CD4-positive, alpha-beta T cell treated with Interleukin-17A for 4 hours (primary cell): ENCODE results near the gene HKDC1.
"Not testable (repeated sequence)": the region's sequence is repeated elsewhere in the genome, so short reads cannot be mapped to it uniquely, and the experiment has no call there.

Experiments
- DNase-seq: peaks from one replicate; pipeline ENCODE4 v3.0.0-alpha.2; 2020; ENCODE audit warnings: mixed read lengths

The HKDC1 gene

DNA sequence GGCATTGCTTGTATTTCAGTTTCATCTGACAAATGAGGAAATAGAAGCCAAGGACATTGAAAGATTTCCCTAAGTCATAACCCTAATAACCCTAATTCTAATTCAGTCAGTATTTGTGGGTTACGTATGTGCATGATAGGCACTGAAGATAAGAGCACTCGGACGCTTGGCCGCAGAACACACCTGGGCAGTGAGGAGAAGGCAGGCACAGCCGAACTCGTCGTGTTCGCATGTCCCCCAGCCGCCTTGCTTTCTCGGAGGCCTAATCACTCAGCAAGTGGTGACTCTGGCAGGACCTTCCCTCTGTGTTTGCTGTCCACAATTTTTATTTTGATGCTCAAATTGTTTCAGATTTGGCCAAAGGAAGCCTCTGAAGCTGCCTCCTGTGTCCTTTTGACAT, 23.7 kb downstream of the HKDC1 start:
- DNase-seq, result no peak

DNA sequence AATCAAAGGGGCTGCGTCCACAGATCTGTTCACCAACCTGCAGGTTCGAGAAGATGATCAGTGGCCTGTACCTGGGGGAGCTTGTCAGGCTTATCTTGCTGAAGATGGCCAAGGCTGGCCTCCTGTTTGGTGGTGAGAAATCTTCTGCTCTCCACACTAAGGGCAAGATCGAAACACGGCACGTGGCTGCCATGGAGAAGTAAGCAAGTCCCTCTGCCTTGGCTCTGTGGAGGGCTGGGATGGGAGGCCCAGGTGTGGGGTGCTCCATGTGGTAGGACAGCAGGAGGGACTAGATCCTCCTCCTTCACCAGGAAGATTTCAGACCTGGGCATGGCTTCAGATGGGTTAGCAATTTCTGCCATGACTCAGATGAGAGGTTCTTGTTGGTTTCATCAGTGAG, 25.9 kb downstream of the HKDC1 start:
- no peak for DNase-seq

DNA sequence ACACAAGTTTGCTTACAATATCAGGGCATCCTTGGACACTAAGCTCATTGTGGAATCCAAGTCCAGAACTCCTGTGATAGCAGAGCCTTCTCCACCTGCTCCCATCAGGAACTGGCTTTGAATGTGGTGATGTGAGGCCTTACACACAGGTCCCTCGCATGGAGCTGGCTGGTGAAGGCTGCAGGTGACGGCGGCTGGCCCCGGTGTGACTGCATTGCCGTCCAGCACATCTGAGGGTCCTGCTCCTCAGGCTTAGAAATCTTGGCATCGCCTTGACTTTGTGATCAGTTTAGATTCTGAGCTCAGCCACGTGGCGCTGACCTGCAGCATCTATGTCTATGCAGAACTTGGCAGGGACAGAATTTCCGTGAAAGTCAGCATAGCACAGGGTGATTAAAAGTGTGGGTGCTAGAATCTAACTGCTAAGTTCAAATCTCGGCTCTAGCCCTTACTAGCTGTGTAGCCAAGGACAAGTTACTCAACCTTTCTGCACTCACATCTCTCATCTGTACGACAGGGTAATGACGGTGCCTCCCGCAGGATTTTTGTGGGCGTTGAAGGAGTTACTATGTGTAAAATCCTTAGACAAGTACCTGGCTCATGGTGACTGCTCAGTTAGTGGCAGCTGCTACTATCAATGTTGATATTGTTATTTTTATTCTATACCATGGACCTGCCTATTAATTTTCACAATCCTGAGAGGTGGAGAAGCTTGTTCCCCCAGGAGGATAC, 26.6 kb downstream of the HKDC1 start:
- DNase-seq, result no peak

DNA sequence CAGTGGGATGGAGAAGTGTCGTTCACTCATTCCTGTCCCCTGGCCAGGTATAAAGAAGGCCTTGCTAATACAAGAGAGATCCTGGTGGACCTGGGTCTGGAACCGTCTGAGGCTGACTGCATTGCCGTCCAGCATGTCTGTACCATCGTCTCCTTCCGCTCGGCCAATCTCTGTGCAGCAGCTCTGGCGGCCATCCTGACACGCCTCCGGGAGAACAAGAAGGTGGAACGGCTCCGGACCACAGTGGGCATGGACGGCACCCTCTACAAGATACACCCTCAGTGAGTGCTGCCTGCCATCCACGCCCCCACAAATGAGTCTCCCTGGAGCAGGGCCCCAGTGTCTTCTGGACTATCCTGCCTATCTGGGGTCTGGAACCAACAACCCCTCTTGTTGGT, 27.2 kb downstream of the HKDC1 start:
- no peak for DNase-seq

DNA sequence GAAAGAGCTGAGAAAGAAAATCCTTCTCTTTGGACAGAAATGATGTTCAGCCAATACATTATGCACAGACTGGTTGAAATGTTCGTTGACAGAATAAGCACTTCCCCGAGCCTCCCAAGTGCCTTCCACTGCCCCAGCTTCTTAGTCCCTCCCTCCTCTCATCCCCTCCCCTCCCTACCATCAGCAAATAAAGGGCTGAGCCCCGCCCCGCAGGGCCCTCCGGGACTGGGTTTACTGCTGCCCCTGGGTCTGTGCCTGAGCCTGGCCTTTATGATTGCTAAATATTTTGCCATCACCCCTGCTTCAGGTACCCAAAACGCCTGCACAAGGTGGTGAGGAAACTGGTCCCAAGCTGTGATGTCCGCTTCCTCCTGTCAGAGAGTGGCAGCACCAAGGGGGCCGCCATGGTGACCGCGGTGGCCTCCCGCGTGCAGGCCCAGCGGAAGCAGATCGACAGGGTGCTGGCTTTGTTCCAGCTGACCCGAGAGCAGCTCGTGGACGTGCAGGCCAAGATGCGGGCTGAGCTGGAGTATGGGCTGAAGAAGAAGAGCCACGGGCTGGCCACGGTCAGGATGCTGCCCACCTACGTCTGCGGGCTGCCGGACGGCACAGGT, 28.1 kb downstream of the HKDC1 start:
- DNase-seq, result no peak

DNA sequence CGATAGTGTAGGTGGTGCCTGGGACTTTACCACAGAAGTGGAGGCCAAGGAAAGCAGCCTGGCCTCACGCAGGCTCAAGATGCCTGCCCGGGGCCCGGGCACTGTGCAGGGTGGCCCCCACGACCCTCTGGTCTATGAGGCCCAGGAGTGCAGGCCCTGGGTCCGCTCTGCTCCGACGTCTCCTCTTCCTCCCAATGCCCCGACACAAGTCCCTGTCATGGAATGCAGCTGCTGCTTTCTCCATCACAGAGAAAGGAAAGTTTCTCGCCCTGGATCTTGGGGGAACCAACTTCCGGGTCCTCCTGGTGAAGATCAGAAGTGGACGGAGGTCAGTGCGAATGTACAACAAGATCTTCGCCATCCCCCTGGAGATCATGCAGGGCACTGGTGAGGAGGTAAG, 29.9 kb downstream of the HKDC1 start:
- no peak for DNase-seq

DNA sequence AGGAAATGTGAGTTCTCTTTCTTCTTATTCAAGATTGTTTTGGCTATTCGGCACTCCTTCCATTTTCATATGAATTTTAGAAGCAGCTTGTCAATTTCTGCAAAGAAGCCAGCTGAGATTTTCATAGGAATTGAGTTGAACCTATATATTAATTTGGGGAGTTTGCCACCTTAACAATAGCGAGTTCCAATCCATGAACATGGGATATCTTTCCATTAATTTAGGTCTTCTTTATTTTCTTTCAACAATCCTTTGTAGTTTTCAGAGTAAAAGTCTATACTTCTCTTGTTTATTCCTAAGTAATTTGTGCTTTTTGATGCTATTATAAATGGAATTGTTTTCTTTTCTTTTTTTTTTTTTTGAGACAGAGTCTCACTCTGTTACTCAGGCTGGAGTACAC, 31.3 kb downstream of the HKDC1 start:
- DNase-seq, result not testable (repeated sequence)

DNA sequence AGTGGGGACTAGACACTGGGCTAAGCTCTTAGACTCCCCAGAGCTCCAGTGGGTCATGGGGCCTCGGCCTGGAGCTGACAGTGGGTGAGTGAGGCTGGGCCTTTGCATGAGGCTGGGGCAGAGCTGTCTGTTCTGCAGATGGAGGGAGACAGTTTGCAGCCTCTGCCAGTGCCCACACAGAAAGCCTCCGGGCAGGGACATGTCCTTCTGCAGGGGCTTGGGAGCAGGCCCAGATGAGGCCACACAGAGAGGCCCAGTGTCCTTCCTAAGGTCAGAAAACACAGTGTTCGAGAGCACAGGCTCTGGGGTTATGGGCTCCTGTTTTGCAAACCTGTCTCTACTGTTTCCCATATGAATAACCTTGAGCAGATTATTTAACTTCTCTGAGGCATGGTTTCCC, 33.0 kb downstream of the HKDC1 start:
- DNase-seq, result no peak

DNA sequence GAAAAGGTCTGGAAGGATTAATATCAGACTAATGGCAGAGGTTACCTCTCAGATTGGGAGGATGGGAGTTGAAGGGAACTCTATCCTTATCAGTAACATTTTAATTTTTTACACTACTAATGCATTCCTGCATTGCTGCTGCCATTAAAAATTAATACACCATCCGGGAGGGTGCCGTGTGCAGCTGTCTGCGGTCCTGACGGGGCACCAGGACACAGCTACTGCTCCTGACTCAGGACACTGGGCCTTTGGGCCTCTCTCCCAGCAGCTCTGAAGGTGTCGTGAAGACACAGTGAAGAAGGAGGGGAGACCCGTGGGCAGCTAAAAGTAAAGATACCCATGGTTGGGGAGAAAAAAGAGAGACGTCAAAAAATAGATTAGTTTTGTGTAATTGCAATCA, 34.7 kb downstream of the HKDC1 start:
- no peak for DNase-seq

DNA sequence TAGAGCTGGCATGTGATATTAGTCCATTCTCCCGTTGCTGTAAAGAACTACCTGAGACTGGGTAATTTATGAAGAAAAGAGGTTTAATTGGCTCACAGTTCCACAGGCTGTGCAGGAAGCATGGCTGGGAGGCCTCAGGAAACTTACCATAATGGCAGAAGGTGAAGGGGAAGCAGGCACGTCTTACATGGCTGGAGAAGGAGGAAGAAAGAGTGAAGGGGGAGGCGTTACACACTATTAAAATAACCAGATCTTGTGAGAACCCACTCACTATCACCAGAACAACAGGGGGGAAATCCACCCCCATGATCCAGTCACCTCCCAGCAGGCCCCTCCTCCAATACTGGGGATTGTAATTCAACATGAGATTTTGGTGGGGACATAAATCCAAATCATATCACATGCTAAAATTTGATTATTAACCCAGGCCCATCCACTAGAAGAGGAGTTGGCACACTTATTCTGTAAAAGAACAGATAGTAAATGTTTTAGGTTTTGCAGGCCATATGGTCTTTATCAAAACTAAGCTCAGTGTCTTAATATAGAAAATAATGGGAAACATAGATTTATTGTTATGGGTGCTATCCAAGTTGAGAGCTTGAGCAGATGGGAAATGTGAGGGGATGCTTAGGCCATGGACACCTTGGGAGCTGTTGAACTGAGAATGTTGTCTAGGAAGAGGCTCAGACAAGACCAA, 39.6 kb downstream of the HKDC1 start:
- no peak for DNase-seq

DNA sequence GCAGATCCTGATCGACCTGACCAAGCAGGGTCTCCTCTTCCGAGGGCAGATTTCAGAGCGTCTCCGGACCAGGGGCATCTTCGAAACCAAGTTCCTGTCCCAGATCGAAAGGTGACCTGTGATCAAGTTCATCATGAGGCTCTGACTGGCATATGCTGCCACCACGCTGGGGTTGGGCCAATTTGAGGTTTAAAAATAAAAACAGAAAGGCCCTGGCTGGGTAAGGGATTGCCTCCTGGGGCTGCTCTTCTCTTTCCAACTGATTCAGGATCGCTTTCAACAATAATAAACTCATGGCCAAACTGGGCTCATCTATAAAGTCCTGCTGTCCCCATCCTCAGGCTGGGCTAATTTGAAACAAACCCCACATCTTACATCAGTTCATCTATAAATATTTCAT, 41.1 kb downstream of the HKDC1 start:
- DNase-seq, result no peak

DNA sequence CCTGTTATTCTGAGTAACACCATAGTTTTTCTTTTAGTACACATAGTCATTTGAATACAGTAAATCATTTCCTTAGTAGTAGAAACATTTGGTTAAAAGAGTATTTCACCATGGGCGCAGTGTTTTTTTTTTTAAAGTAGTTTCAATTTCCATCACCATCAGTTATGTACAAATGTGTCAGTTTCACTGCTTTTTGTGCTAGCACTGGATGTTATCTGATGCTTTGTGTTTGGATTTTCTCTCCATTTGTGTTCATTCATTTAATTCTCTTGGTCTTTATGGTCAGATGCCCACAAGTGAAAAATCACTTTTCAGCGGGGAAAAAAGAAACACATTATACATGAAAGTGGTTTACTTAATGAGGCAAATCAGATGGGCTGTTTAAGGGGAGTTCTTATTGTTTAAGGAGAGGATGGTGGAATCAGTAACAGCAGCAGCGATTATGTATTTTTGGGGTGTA, 42.2 kb downstream of the HKDC1 start:
- no peak for DNase-seq

DNA sequence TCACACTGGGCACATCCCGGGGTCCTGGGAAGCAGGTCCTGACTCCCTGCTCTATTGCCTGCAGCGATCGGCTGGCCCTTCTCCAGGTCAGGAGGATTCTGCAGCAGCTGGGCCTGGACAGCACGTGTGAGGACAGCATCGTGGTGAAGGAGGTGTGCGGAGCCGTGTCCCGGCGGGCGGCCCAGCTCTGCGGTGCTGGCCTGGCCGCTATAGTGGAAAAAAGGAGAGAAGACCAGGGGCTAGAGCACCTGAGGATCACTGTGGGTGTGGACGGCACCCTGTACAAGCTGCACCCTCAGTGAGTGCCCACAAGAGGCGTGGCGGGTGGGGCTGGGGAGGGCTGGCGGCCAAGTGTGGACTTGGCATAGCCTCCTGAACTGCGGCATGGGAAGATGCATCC, 45.4 kb downstream of the HKDC1 start:
- no peak for DNase-seq

DNA sequence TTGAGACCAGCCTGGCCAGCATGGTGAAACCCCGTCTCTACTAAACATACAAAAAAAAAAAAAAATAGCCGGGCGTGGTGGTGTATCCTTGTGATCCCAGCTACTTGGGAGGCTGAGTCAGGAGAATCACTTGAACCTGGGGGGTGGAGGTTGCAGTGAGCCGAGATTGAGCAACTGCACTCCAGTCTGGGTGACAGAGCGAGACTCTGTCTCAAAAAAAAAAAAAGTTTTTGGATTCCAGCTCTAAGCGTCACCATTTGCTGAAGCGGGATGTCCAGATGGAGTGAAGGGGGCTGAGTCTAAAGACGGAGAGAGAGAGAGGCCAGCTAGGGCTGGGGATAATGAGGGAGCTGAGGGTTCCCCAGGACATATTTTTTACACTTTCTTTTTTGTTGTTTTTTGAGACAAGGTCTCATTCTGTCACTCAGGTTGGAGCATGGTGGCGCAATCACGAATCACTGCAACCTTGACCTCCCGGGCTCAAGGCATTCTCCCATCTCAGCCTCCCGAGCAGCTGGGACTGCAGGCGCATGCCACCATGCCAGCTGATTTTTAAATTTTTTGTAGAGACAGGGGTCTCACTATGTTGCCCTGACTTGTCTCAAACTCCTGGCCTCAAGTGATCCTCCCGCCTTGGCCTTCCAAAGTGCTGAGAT, 48.8 kb downstream of the HKDC1 start:
- DNase-seq, result no peak

DNA sequence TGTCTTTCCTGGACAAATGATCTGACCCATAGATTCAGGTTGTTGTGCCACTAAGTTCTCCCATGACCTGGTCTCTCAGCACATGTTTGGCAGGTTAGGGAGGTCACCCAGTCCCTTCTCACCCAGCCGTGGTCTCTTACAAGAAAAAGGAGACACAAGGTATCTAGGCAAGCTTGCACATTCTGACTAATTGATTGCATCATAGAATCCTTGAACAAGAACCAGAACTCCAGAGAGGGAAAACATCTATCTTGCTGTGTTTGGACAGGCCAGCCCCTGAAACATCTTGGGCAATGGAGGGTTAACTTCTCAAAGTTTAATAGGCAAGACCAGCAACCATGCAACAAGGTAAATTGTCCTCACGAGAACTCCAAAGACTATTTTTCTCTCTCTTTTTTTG, 49.6 kb downstream of the HKDC1 start:
- DNase-seq, result no peak

DNA sequence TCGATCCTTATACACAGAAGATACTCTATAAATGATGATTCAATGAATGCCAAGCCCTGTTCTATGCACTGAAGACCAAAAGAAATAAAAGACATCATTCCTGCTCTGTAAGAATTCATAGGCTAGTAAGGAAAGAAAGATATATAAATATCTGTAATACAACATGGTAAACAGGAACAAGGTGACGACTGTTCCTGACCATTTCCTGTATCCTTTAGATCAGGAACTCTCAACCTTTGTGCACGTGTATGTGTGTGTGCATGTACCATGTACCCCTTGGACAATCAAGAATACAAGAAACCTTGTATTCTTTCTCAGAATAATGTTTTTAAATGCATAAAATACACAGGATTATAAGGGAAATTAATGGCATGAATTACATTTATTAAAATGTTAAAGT, 50.9 kb downstream of the HKDC1 start:
- DNase-seq, result no peak

DNA sequence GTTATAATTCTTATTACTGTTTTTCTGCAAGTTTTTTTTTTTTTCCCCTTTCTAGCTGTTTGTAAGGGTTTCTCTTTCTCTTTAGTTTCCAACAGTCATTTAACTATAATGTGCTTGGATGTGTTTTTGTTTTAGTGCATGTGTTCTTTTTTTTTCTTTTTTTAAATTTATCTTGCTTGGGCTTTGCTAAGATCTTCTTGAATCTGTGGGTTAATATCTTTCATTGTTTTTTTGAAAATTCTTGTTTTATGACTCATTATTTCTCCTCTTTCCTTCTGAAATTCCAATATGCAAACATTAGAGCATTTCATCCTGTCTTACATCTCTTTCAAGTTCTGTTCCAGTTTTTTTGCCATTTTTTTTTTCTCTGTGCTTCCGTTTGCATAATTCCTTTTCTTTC, 52.5 kb downstream of the HKDC1 start:
- DNase-seq, result no peak

DNA sequence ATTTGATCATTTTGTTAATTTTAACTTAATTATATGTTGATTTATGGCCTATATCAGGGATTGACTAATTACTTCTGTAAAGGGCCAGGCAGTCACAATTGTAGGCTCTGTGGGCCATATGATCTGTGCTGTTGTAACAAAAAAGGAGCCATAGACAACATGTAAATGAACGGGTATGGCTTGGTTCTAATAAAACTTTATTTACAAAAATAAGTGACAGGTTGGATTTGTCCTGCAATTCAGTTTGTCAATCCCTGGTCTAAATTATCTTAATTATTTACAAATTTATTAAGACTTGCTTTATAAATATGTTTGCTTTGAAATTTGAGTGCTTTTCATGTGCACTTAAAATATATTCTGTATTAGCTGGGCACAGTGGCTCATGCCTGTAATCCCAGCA, 55.3 kb downstream of the HKDC1 start:
- no peak for DNase-seq

DNA sequence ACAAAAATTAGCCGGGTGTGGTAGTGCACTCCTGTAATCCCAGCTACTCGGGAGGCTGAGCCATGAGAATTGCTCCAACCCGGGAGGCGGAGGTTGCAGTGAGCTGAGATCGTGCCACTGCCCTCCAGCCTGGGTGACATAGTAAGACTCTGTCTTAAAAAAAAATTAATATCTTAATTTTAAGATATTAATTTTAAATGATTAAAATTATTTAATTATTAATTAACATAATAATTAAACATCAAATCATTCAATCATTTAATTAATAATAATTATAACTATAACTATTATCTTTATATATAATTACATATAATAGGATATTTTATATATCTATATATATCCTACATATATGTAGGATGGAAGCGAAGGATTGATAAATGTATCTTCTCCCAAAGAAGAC, 56.4 kb downstream of the HKDC1 start:
- no peak for DNase-seq

DNA sequence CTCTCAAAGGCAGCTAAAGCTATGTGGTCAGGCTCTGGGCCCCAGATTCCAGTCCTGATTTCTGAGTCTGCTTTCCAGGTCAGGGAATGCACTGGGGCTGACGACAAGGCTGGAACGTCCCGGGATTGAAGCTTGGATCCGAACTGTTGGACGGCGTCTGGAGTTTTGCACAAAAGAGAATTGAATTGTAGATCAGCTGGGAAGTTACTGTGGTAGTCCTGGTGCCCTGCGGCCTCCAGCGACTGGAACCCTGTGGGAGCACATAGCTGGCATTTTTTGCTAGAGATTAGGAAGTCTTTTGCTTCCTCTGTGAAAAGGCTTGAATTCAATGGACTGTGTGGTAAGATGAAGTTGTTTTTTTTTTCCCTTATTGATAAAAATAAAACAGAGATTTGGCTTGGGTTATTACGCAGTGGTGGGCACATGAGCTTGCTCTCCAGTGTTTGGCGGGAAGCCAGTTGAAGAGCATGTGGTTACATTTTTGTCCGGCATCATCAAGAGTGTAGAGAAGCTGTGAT, 58.4 kb downstream of the HKDC1 start, which contains the start of gene HK1:
Gene HK1, plus strand, starts transcription at position 51 of the 518 bp plus-strand sequence.
- no peak for DNase-seq

DNA sequence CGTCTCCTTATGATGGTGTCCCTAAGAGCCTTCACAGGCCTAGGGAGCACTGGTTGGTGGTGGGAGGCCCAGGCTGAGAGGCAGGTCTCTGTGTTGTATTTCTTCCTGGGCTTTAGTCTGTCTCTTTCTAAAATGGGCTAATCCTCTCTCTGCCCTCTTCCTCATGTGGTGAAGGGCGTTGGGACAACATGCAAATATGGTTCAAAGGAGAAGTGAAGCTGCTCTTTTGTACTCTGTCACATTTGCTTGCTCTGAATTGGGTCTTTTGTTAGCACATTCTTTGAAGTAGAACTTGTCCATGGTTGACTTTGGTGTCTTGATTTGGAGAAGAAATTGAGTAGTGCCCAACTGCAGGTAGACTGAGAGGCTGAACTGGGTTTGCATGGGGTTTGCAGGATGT, 59.0 kb downstream of the HKDC1 start:
- no peak for DNase-seq

DNA sequence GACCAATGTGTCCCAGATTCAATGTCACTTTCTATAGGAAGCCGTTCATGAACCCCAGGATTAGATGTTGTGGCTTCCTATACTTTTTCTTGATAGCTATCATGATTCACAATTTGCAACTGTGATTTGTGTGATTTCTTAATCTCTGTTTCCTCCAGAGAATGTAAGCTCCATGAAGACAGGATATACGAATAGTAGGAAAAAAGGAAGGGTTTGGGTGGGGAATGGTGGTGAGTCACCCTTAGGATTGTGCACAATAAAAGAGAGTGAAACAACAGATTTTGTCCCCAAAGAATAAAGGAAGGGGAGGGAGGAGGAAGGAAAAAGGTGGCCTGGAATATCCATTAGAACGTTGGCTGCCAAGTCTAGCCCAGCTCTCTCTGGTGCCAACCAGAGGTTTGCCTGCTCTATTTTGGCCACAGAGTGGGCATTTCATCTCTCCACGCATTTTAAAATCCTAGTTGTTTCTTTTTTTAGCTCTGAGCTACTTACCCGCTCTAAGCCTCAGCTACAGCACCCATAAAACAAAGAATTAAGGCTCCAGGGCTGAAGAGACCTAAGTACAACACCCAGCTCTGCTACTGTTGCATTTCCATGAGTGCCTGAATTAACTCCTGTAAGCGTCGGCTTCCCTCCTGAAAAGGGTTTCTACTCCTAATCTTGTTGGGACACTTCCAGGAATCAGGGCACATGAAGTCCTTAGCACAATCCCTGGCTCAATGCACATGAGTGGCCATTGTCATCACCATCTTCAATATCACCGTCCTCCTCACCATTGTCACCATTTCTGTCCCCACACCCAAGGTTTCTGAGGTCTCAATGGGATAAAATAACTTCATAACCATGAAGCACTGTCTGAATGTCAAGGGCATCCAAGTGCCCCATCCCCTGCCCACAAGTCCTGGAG, 61.6 kb downstream of the HKDC1 start:
- DNase-seq, result no peak
